ENCODE measurements around the gene FLT3.

The FLT3 gene

GRCh38 chr13:27956576-27957300, 143.6 kb downstream of the FLT3 start:
- H3K27me3 ChIP-seq (replicated peaks in 2 of 5; ENCODE audit: control insufficient read depth in 4 of 5, insufficient read depth in 5 of 5, low read length in 4 of 5) = peaks cover 23 to 99% (median 60%) of the 10 kb centered on the region in 5 experiments
- peaks cover 0 to 35% (median 34%) of the 10 kb centered on the region in 4 experiments for H3K4me1 ChIP-seq (ENCODE audit: control extremely low read depth in 1 of 4, control insufficient read depth in 4 of 4, insufficient read depth in 4 of 4, low read length in 3 of 4)
- no peaks in the 10 kb centered on the region for H3K9me3 ChIP-seq (ENCODE audit: control extremely low read depth in 1 of 5, control insufficient read depth in 4 of 5, insufficient read depth in 2 of 5, low read depth in 1 of 5, low read length in 4 of 5)
- CTCF ChIA-PET = interaction anchor here (1.4 to 5.2 kb wide), 8 partner anchors 8 to 596 kb away, joined by 4 to 33 read pairs (median 4); no protein-coding TSS in a partner anchor
- no peaks in the 10 kb centered on the region for H3K36me3 ChIP-seq (ENCODE audit: control insufficient read depth in 4 of 4, insufficient read depth in 4 of 4, low read length in 3 of 4)
- WGBS (ENCODE audit: insufficient coverage) = 17% methylated on average over 1 of the region's 5 CpGs
- H3K27ac ChIP-seq (ENCODE audit: insufficient read depth in 1 of 2, low read depth in 1 of 2, low read length in 2 of 2, poor library complexity in 1 of 2, severe bottlenecking in 2 of 2) = no peak overlapping the region
- no peak overlapping the region for H3K4me3 ChIP-seq (ENCODE audit: control insufficient read depth in 1 of 7, extremely low read depth in 1 of 7, insufficient read depth in 4 of 7, low read depth in 2 of 7, low read length in 6 of 7)
- POLR2A ChIA-PET = interaction anchor here (0.7 kb wide), 1 partner anchor 315 kb away, joined by 5 read pairs; no protein-coding TSS in a partner anchor
- no peak for DNase-seq

- DNase-seq = no peak
- H3K27ac ChIP-seq (ENCODE audit: insufficient read depth in 1 of 2, low read depth in 1 of 2, low read length in 2 of 2, poor library complexity in 1 of 2, severe bottlenecking in 2 of 2) = no peak overlapping the region
- no CpG with 5 or more reads among the region's 11 CpGs for WGBS (ENCODE audit: insufficient coverage)
- ChIA-PET CTCF (interaction anchor here (0.8 to 5.2 kb wide), 21 partner anchors 9 to 595 kb away, joined by 3 to 65 read pairs (median 9); partner anchors contain the start of genes CDX2 and PDX1), POLR2A (no interaction called here)
- peaks cover 15 to 99% (median 60%) of the 10 kb centered on the region in 5 experiments for H3K27me3 ChIP-seq (replicated peaks in 2 of 5; ENCODE audit: control insufficient read depth in 4 of 5, insufficient read depth in 5 of 5, low read length in 4 of 5)
- no peaks in the 10 kb centered on the region for H3K36me3 ChIP-seq (ENCODE audit: control insufficient read depth in 4 of 4, insufficient read depth in 4 of 4, low read length in 3 of 4)
- H3K4me1 ChIP-seq (ENCODE audit: control extremely low read depth in 1 of 4, control insufficient read depth in 4 of 4, insufficient read depth in 4 of 4, low read length in 3 of 4) = peaks cover 0 to 23% (median 21%) of the 10 kb centered on the region in 4 experiments
- peaks cover 0 to 3% (median 0%) of the 10 kb centered on the region in 5 experiments for H3K9me3 ChIP-seq (ENCODE audit: control extremely low read depth in 1 of 5, control insufficient read depth in 4 of 5, insufficient read depth in 2 of 5, low read depth in 1 of 5, low read length in 4 of 5)
- no peak overlapping the region for H3K4me3 ChIP-seq (ENCODE audit: control insufficient read depth in 1 of 7, extremely low read depth in 1 of 7, insufficient read depth in 4 of 7, low read depth in 2 of 7, low read length in 6 of 7)
These were observed 145.3 kb downstream of the FLT3 start for GRCh38 chr13:27955014-27955591.

GRCh38 chr13:27954406-27954851, 145.9 kb downstream of the FLT3 start:
- Histone ChIP-seq H3K4me3 (ENCODE audit: control insufficient read depth in 1 of 7, extremely low read depth in 1 of 7, insufficient read depth in 4 of 7, low read depth in 2 of 7, low read length in 6 of 7) (peak overlapping the region in 5 of 7 experiments; percentile 15 to 58 (median 48)), H3K27me3 (replicated peaks in 2 of 5; ENCODE audit: control insufficient read depth in 4 of 5, insufficient read depth in 5 of 5, low read length in 4 of 5) (peaks cover 14 to 99% (median 57%) of the 10 kb centered on the region in 5 experiments), H3K9me3 (ENCODE audit: control extremely low read depth in 1 of 5, control insufficient read depth in 4 of 5, insufficient read depth in 2 of 5, low read depth in 1 of 5, low read length in 4 of 5) (peaks cover 0 to 3% (median 0%) of the 10 kb centered on the region in 5 experiments), H3K36me3 (ENCODE audit: control insufficient read depth in 4 of 4, insufficient read depth in 4 of 4, low read length in 3 of 4) (no peaks in the 10 kb centered on the region), H3K4me1 (ENCODE audit: control extremely low read depth in 1 of 4, control insufficient read depth in 4 of 4, insufficient read depth in 4 of 4, low read length in 3 of 4) (peaks cover 0 to 20% (median 19%) of the 10 kb centered on the region in 4 experiments), H3K27ac (ENCODE audit: insufficient read depth in 1 of 2, low read depth in 1 of 2, low read length in 2 of 2, poor library complexity in 1 of 2, severe bottlenecking in 2 of 2) (no peak overlapping the region)
- ChIA-PET POLR2A (no interaction called here), CTCF (interaction anchor here (0.7 to 5.2 kb wide), 30 partner anchors 8 to 595 kb away, joined by 3 to 65 read pairs (median 5); partner anchors contain the start of genes CDX2 and PDX1)
- DNase-seq = peak in 1 of 3 donors; percentile 36
- WGBS (ENCODE audit: insufficient coverage) = 3% methylated on average over 40 of the region's 56 CpGs

- Histone ChIP-seq H3K4me3 (ENCODE audit: control insufficient read depth in 1 of 7, extremely low read depth in 1 of 7, insufficient read depth in 4 of 7, low read depth in 2 of 7, low read length in 6 of 7) (peak overlapping the region; percentile 19 to 58 (median 47)), H3K27me3 (replicated peaks in 2 of 5; ENCODE audit: control insufficient read depth in 4 of 5, insufficient read depth in 5 of 5, low read length in 4 of 5) (peaks cover 14 to 97% (median 55%) of the 10 kb centered on the region in 5 experiments), H3K27ac (ENCODE audit: insufficient read depth in 1 of 2, low read depth in 1 of 2, low read length in 2 of 2, poor library complexity in 1 of 2, severe bottlenecking in 2 of 2) (no peak overlapping the region), H3K4me1 (ENCODE audit: control extremely low read depth in 1 of 4, control insufficient read depth in 4 of 4, insufficient read depth in 4 of 4, low read length in 3 of 4) (peaks cover 0 to 20% (median 19%) of the 10 kb centered on the region in 4 experiments), H3K9me3 (ENCODE audit: control extremely low read depth in 1 of 5, control insufficient read depth in 4 of 5, insufficient read depth in 2 of 5, low read depth in 1 of 5, low read length in 4 of 5) (peaks cover 0 to 3% (median 0%) of the 10 kb centered on the region in 5 experiments), H3K36me3 (ENCODE audit: control insufficient read depth in 4 of 4, insufficient read depth in 4 of 4, low read length in 3 of 4) (no peaks in the 10 kb centered on the region)
- ChIA-PET CTCF (interaction anchor here (0.7 to 5.2 kb wide), 33 partner anchors 11 to 594 kb away, joined by 3 to 65 read pairs (median 5); partner anchors contain the start of genes CDX2 and PDX1), POLR2A (interaction anchor here (0.5 to 0.7 kb wide), 3 partner anchors 22 to 622 kb away, joined by 3 to 4 read pairs (median 3); no protein-coding TSS in a partner anchor)
- DNase-seq = peak; percentile 68 to 83 (median 81)
- WGBS (ENCODE audit: insufficient coverage) = under 1% methylated on average over 58 of the region's 71 CpGs
These were observed 146.5 kb downstream of the FLT3 start for GRCh38 chr13:27953676-27954405.
